Globus pallidus (tissue), 1 donor: ENCODE results near the gene LRRN4CL.

Experiments
- DNase-seq: peaks from one replicate; pipeline ENCODE4 v3.0.0-alpha.2; 2015; ENCODE audit warnings: low spot score

LRRN4CL gene

GRCh38 chr11:62646825-62647608 is 42.3 kb downstream of the LRRN4CL start:
- no peak for DNase-seq

GRCh38 chr11:62645946-62646824 is 43.1 kb downstream of the LRRN4CL start, which contains the start of gene GANAB:
TSS of gene GANAB (minus strand) at chr11:62646613. CDS start at chr11:62646599, 14 bp downstream.
- peak; percentile 98 for DNase-seq

- no peak for DNase-seq
Observed at GRCh38 chr11:62645671-62645945, 43.7 kb downstream of the LRRN4CL start.

- DNase-seq: no peak
Observed at GRCh38 chr11:62644220-62644619, 45.1 kb downstream of the LRRN4CL start.
